ENCODE data around the gene CACNA1C.

CACNA1C gene

DNA sequence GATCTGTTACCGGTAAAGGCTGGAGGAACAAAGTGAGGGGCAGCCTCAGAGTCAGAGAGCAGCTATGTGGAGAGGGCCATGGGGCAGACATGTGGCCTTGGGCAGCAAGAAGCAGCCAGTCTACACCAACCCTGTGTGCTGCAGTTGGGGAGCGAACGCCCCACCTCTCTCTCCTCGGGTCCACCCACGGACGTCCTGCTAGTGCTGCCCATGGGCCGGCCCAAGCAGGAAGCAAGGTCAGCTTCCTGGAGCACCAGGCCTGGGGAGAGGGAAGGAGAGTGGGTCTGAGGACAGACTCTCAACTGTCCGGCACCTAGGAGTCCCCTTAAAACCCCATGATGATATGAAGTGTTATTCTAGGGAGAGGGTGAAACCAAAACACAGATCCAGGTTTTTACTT is 487.2 kb downstream of the CACNA1C start:
- no peak for DNase-seq

GRCh38 chr12:2540535-2540941 is 487.8 kb downstream of the CACNA1C start:
- no peak for DNase-seq

DNA sequence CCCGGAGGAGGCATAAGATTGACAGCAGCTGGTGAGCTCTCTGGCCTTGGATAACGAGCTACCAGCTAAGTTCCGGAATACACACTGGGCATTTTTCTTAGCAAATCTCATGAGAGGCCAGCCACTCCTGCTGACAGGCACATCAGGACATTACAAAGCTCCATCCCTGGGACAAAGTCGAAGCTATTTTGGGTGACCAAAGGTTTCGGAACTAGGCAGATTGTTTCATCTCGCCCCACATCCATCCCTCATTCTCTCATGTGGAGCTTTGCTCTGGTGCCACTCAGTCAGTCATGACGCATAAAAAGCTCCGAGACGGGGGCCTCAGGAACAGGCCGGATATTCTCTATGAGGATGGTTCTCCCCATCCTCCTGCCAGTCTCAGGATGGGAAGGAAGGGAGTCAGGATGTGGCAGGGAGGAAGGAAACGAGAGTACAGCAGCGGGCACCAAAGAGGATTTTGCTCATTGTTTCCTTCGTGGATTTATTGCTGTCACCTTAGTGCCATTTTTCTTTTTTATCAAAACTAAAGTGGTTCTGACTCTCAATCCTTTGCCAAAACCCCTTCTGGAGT is 488.9 kb downstream of the CACNA1C start:
- no peak for DNase-seq

GRCh38 chr12:2543801-2544200 is 491.0 kb downstream of the CACNA1C start:
- no peak for DNase-seq

DNA sequence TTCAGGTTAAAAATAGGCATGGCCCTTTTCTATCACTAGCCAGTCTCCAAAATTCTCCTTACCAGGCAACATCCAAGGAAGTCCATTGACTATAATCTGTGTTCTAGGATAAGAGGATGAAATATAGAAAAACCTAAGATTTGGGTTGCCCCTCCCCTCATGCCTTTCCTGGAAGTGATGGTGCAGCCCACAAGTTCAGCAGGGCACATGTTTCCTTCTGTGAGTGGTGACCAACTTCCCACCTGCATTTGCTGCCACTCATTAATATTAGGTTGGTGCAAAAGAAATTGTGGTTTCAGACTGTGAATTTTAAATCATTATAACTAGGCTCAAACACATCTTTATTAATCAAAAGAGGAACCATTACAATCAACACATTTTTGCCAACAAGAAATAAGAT is 491.4 kb downstream of the CACNA1C start:
- no peak for DNase-seq

DNA sequence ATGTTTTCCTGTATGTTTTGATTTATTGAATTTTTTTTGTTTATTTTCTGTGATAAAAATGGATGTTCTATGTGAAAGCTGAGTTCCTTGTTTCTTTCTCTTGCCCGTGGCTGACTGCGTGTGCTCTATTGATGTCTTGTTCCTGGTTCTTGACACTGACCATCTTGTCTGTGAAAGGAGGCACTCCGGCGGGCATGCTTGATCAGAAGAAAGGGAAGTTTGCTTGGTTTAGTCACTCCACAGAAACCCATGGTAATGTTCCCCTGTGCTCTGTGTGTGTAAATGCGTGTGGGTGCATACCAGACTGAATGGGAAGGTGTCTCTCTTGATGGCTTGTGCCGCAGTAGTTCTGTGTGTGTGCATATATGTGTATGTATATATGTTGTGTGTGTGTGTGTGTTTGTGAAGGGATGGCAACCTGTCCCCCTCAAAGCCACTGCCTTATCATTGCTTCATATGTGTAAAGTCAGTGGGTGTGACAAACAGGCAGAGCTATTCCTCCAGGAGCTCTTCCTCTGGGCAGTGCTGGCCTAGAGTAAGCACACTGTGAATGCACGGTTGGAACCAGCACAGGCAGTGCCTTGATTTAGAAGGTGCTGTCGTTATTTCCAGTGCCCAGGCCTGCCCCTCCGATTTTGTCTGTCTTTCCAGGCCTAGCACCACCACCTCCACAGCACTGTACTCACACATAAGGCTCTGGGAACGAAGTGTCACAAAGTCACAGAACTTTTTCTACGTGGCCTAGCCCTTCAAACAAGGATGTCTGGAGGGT is 494.7 kb downstream of the CACNA1C start:
- no peak for DNase-seq

GRCh38 chr12:2548081-2548480 is 495.3 kb downstream of the CACNA1C start:
- DNase-seq: no peak

DNA sequence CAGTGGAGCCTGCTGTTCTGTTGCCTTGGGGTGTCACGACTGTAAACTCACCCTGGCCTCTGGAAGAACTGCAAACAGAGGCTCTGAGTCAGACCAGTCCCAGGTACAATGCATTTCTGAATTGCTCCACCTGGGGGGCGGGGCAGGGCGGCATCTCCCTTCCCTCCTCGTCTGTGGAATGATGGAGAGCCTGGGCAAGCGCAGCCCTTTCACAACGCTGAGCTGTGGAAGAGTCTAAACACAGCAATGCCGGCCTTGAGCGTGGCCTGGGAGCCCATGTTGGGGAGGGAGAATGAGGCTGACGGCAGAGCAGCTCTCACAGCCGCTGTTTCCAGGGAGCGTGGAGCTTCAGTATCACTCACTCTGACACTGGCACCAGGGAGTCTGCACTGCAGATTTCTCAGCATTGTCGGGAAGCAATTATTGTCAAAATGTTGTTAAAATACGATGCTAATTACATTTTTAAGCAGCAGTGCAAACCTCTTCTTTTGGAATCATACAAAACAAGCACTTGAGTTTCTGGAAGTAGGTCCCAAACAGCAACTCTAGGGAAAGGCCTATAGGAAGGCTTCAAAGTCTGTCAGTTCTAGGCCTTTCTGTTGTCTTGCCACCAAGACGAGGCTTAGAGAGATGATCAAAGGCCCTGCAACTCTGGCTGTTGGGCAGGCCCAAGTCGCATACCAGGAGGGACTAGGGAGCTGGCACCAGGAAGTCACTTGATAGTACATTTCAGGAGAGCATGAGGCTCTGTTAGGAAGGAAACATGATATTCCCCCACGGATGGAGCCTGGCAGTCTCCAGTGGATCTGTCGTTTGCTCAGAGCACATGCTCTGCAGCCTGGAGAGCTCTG is 498.0 kb downstream of the CACNA1C start:
- no peak for DNase-seq

GRCh38 chr12:2551412-2551900 is 498.7 kb downstream of the CACNA1C start:
- no peak for DNase-seq

GRCh38 chr12:2552000-2552756 is 499.4 kb downstream of the CACNA1C start:
- no peak for DNase-seq

- DNase-seq: no peak
Measured at GRCh38 chr12:2553388-2554126, 500.8 kb downstream of the CACNA1C start.

- DNase-seq: no peak
Measured at GRCh38 chr12:2555487-2556082, 502.8 kb downstream of the CACNA1C start.

DNA sequence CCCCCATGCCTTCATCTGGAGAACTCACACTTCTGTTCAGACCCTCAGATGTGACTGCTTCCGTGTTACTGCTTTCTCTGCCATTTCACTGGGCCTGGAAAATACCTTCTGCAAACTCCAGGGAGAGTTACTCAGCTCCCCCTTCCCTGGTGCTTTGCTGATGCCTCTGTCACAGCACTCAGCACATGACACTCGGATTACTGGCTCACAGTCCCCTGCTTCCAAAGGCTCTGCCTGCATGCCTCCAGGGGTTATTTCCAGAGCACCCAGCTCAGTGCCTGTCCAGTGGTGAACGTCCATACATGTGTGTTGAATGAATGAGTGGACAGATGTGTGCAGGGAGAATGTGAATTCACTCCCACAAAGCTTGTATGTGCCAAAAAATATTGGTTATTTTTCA is 504.8 kb downstream of the CACNA1C start:
- no peak for DNase-seq

DNA sequence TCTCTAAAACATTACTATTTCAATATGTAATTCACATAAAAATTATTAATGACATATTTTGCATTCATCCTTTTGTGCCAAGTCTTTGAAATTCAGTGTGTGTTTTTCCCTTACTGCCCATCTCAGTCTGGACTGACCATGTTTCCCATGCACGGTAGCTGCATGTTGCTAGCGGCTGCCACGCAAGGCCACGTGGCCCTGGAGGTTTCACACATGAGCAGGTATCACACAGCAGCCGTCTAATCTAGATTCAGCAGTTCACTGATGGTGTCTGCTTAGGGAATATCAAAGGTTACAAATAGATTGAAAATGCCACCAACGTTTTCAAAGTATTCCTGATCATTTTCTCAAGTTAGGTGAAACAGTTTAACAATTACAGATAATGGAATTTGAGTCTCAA is 507.1 kb downstream of the CACNA1C start:
- DNase-seq: no peak

- DNase-seq: no peak
Measured at GRCh38 chr12:2560356-2560755, 507.6 kb downstream of the CACNA1C start.

GRCh38 chr12:2561367-2561766 is 508.6 kb downstream of the CACNA1C start:
- no peak for DNase-seq

- no peak for DNase-seq
Measured at GRCh38 chr12:2562400-2562799, 509.6 kb downstream of the CACNA1C start.

GRCh38 chr12:2563709-2564108 is 510.9 kb downstream of the CACNA1C start:
- DNase-seq: no peak

DNA sequence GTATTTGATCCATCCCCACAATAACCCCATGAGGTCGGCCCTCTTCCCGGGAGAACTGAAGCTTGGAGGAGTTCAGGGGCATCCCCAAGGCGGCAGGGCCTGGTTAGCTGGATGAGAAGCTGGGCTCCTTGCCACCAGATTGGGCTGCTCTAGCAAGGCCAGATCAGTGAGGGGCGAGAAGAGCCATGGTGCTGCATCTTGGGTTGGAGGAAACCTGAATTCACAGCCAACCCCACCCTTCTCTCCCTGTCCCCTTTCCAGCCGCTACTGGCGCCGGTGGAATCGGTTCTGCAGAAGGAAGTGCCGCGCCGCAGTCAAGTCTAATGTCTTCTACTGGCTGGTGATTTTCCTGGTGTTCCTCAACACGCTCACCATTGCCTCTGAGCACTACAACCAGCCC is 513.4 kb downstream of the CACNA1C start:
- DNase-seq: no peak

GRCh38 chr12:2567711-2568110 is 514.9 kb downstream of the CACNA1C start:
- DNase-seq: no peak

GRCh38 chr12:2570562-2570961 is 517.8 kb downstream of the CACNA1C start:
- DNase-seq: no peak

Measured in activated CD8-positive, alpha-beta memory T cell treated with anti-CD3 and anti-CD28 coated beads, Interleukin-2, amount 50 U/mL, for 48 hours (primary cell).